Astrocyte (in vitro differentiated cells and primary cell): ENCODE results near the gene LCK. TPM values are rescaled to one million over a fixed set of nuclear protein-coding genes. Genes with fewer than 3 reads are reported as not detected.

Source experiments
- DNase-seq: peaks from one replicate; pipeline ENCODE4 v3.0.0-alpha.2; 2010; ENCODE audit warnings: low read depth
- FAIRE-seq: peaks from 2 replicates; lab custom pipeline; 2011; peaks lifted over from hg19 to GRCh38; lab: Jason Lieb, UNC
- H2AFZ ChIP-seq: 2 replicates; pipeline ENCODE4 v1.6.0; 2012; ENCODE audit warnings: low read depth, low read length, inconsistent platforms
- H3K27ac ChIP-seq: 2 replicates; pipeline ENCODE4 v1.5.1; 2011; ENCODE audit warnings: low read depth, low read length, inconsistent platforms
- H3K27me3 ChIP-seq: 2 replicates; pipeline ENCODE4 v1.6.0; 2011; ENCODE audit warnings: low read length, inconsistent platforms; ENCODE audit not compliant: insufficient read depth
- H3K36me3 ChIP-seq: 2 replicates; pipeline ENCODE4 v1.5.1; 2011; ENCODE audit warnings: low read length, inconsistent platforms; ENCODE audit not compliant: insufficient read depth
- H3K4me1 ChIP-seq: 2 replicates; pipeline ENCODE4 v1.5.1; 2011; ENCODE audit warnings: low read length, inconsistent platforms; ENCODE audit not compliant: insufficient read depth
- H3K4me2 ChIP-seq: 2 replicates; pipeline ENCODE4 v1.6.0; 2012; ENCODE audit warnings: low read length, inconsistent platforms
- H3K4me3 ChIP-seq: 2 replicates; pipeline ENCODE4 v1.5.1; 2011; ENCODE audit warnings: low read depth, mild to moderate bottlenecking, low read length, inconsistent platforms; ENCODE audit not compliant: insufficient read depth
- H3K79me2 ChIP-seq: 2 replicates; pipeline ENCODE4 v1.6.0; 2012; ENCODE audit warnings: mild to moderate bottlenecking, low read length, inconsistent platforms; ENCODE audit not compliant: insufficient read depth
- H3K9ac ChIP-seq: 2 replicates; pipeline ENCODE4 v1.6.0; 2012; ENCODE audit warnings: mild to moderate bottlenecking, low read length, inconsistent platforms
- H3K9me3 ChIP-seq: 2 replicates; pipeline ENCODE4 v1.5.1; 2012; ENCODE audit warnings: low read depth, mild to moderate bottlenecking, low read length, inconsistent platforms; ENCODE audit not compliant: insufficient read depth
- H4K20me1 ChIP-seq: 2 replicates; pipeline ENCODE4 v1.6.0; 2012; ENCODE audit warnings: low read length, inconsistent platforms; ENCODE audit not compliant: insufficient read depth
- H3K27ac Mint-ChIP-seq: one replicate; pipeline ENCODE4 v1.8.0; 2021; ENCODE audit warnings: mild to moderate bottlenecking, mixed read lengths; ENCODE audit not compliant: unreplicated experiment
- H3K27me3 Mint-ChIP-seq: one replicate; pipeline ENCODE4 v1.8.0; 2021; ENCODE audit warnings: low read depth, mixed read lengths; ENCODE audit not compliant: unreplicated experiment
- H3K36me3 Mint-ChIP-seq: one replicate; pipeline ENCODE4 v1.8.0; 2021; ENCODE audit warnings: low read depth, mixed read lengths; ENCODE audit not compliant: unreplicated experiment
- H3K4me1 Mint-ChIP-seq: one replicate; pipeline ENCODE4 v1.8.0; 2021; ENCODE audit warnings: low read depth, mixed read lengths; ENCODE audit not compliant: unreplicated experiment
- H3K4me3 Mint-ChIP-seq: one replicate; pipeline ENCODE4 v1.8.0; 2021; ENCODE audit warnings: mild to moderate bottlenecking, moderate library complexity, mixed read lengths; ENCODE audit not compliant: unreplicated experiment
- H3K9me3 Mint-ChIP-seq: one replicate; pipeline ENCODE4 v1.8.0; 2021; ENCODE audit warnings: mild to moderate bottlenecking, mixed read lengths; ENCODE audit not compliant: unreplicated experiment
- EZH2 ChIP-seq: IDR thresholded peaks from 2 replicates; pipeline ENCODE4 v1.6.1; 2012; ENCODE audit warnings: mild to moderate bottlenecking, low read length, inconsistent platforms; ENCODE audit not compliant: insufficient read depth
- total RNA-seq: library from RNA; stranded (reverse); gene quantifications from 2 replicates; pipeline ENCODE4 v1.2.1, GENCODE V29; 2021
- TF ChIP-seq, protein P1 (sequence below): IDR thresholded peaks from 2 replicates; pipeline ENCODE4 v1.5.1; 2011; ENCODE audit warnings: low read depth, mild to moderate bottlenecking, inconsistent platforms, low read length, moderate library complexity; ENCODE audit not compliant: insufficient read depth

LCK gene
- total RNA-seq, 1 donor from 2014 or later = 0.30 TPM

- Histone ChIP-seq H3K27me3 (peaks cover 32% of the 10 kb centered on the region), H4K20me1 (no peaks in the 10 kb centered on the region), H3K36me3 (no peaks in the 10 kb centered on the region), H2AFZ (no peak overlapping the region), H3K9ac (no peak overlapping the region), H3K9me3 (no peaks in the 10 kb centered on the region), H3K27ac (no peak overlapping the region), H3K4me3 (no peak overlapping the region), H3K4me1 (no peaks in the 10 kb centered on the region), H3K4me2 (no peak overlapping the region), H3K79me2 (no peaks in the 10 kb centered on the region)
- peaks cover 2% of the 10 kb centered on the region for H3K36me3 Mint-ChIP-seq
- TF ChIP-seq, protein P1, sequence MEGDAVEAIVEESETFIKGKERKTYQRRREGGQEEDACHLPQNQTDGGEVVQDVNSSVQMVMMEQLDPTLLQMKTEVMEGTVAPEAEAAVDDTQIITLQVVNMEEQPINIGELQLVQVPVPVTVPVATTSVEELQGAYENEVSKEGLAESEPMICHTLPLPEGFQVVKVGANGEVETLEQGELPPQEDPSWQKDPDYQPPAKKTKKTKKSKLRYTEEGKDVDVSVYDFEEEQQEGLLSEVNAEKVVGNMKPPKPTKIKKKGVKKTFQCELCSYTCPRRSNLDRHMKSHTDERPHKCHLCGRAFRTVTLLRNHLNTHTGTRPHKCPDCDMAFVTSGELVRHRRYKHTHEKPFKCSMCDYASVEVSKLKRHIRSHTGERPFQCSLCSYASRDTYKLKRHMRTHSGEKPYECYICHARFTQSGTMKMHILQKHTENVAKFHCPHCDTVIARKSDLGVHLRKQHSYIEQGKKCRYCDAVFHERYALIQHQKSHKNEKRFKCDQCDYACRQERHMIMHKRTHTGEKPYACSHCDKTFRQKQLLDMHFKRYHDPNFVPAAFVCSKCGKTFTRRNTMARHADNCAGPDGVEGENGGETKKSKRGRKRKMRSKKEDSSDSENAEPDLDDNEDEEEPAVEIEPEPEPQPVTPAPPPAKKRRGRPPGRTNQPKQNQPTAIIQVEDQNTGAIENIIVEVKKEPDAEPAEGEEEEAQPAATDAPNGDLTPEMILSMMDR = no peak
- TF ChIP-seq EZH2 = no peak
- H3K4me1 Mint-ChIP-seq = peaks cover 5% of the 10 kb centered on the region
- peaks cover 19% of the 10 kb centered on the region for H3K27me3 Mint-ChIP-seq
- H3K9me3 Mint-ChIP-seq = peaks cover 2% of the 10 kb centered on the region
- H3K27ac Mint-ChIP-seq = no peak overlapping the region
- no peak for DNase-seq
- H3K4me3 Mint-ChIP-seq = no peak overlapping the region
- FAIRE-seq = no peak
Measured at GRCh38 chr1:32272557-32273390, 21.7 kb downstream of the LCK start.

GRCh38 chr1:32273391-32274208 is 22.5 kb downstream of the LCK start:
- TF ChIP-seq, protein P1 = no peak
- TF ChIP-seq EZH2 = no peak
- no peaks in the 10 kb centered on the region for H4K20me1 ChIP-seq
- peaks cover 32% of the 10 kb centered on the region for H3K27me3 ChIP-seq
- H2AFZ ChIP-seq = no peak overlapping the region
- Mint-ChIP-seq H3K4me1 (peaks cover 5% of the 10 kb centered on the region), H3K27me3 (peaks cover 19% of the 10 kb centered on the region), H3K9me3 (peaks cover 2% of the 10 kb centered on the region), H3K4me3 (no peak overlapping the region), H3K36me3 (peaks cover 2% of the 10 kb centered on the region), H3K27ac (no peak overlapping the region)
- DNase-seq = no peak
- no peaks in the 10 kb centered on the region for H3K9me3 ChIP-seq
- no peak overlapping the region for H3K4me2 ChIP-seq
- FAIRE-seq = no peak
- no peak overlapping the region for H3K9ac ChIP-seq
- H3K27ac ChIP-seq = no peak overlapping the region
- H3K36me3 ChIP-seq = no peaks in the 10 kb centered on the region
- no peak overlapping the region for H3K4me3 ChIP-seq
- H3K79me2 ChIP-seq = no peaks in the 10 kb centered on the region
- no peaks in the 10 kb centered on the region for H3K4me1 ChIP-seq
